HG03521 (cell line): ENCODE data around the gene TLE4.

ENCODE experiments used
- ATAC-seq: cut with Tn5 transposase; IDR thresholded peaks from one replicate; pipeline ENCODE4 v1.9.1; 2021; ENCODE audit warnings: mild to moderate bottlenecking, moderate library complexity; ENCODE audit not compliant: unreplicated experiment

Gene TLE4

GRCh38 chr9:79660615-79661014 is 88.8 kb downstream of the TLE4 start:
- no peak for ATAC-seq

GRCh38 chr9:79661279-79661678 is 89.5 kb downstream of the TLE4 start:
- ATAC-seq: no peak

GRCh38 chr9:79661886-79662536 is 90.2 kb downstream of the TLE4 start:
- ATAC-seq: no peak

GRCh38 chr9:79662537-79662956 is 90.8 kb downstream of the TLE4 start:
- no peak for ATAC-seq

- ATAC-seq: no peak
These were observed 91.5 kb downstream of the TLE4 start for GRCh38 chr9:79663300-79663699.

- no peak for ATAC-seq
These were observed 92.1 kb downstream of the TLE4 start for GRCh38 chr9:79663878-79664277.

- ATAC-seq: no peak
These were observed 92.6 kb downstream of the TLE4 start for GRCh38 chr9:79664375-79664831.

GRCh38 chr9:79665369-79665768 is 93.6 kb downstream of the TLE4 start:
- ATAC-seq: no peak

GRCh38 chr9:79665931-79666330 is 94.2 kb downstream of the TLE4 start:
- ATAC-seq: no peak

GRCh38 chr9:79667120-79667519 is 95.4 kb downstream of the TLE4 start:
- ATAC-seq: no peak

- ATAC-seq: no peak
These were observed 96.2 kb downstream of the TLE4 start for GRCh38 chr9:79667817-79668436.

GRCh38 chr9:79668956-79669355 is 97.2 kb downstream of the TLE4 start:
- ATAC-seq: no peak

- no peak for ATAC-seq
These were observed 98.7 kb downstream of the TLE4 start for GRCh38 chr9:79670269-79670961.

GRCh38 chr9:79671558-79671957 is 99.8 kb downstream of the TLE4 start:
- ATAC-seq: no peak

- no peak for ATAC-seq
These were observed 100.5 kb downstream of the TLE4 start for GRCh38 chr9:79672236-79672635.

- no peak for ATAC-seq
These were observed 101.1 kb downstream of the TLE4 start for GRCh38 chr9:79672891-79673290.

GRCh38 chr9:79673614-79674013 is 101.8 kb downstream of the TLE4 start:
- ATAC-seq: peak; percentile 67

- ATAC-seq: peak; percentile 31
These were observed 102.5 kb downstream of the TLE4 start for GRCh38 chr9:79674052-79674777.

GRCh38 chr9:79681576-79681975 is 109.8 kb downstream of the TLE4 start:
- no peak for ATAC-seq

- ATAC-seq: no peak
These were observed 110.4 kb downstream of the TLE4 start for GRCh38 chr9:79682076-79682736.

GRCh38 chr9:79684059-79684458 is 112.3 kb downstream of the TLE4 start:
- ATAC-seq: no peak
